ENCODE data around the gene SPATA32.
"Not testable (repeated sequence)": the region's sequence is repeated elsewhere in the genome, so short reads cannot be mapped to it uniquely, and the experiment has no call there.

The SPATA32 gene

GRCh38 chr17:45256114-45256966 is 5.6 kb downstream of the SPATA32 start:
- TF ChIP-seq ZNF274 (IDR thresholded peaks at IDR 0.05; ENCODE audit: low read depth, low read length): no peak
- H3K4me3 ChIP-seq (ENCODE audit: low read length): no peak overlapping the region

GRCh38 chr17:45255358-45255757 is 6.5 kb downstream of the SPATA32 start:
- no peak for TF ChIP-seq ZNF274 (IDR thresholded peaks at IDR 0.05; ENCODE audit: low read depth, low read length)
- no peak overlapping the region for H3K4me3 ChIP-seq (ENCODE audit: low read length)

GRCh38 chr17:45253879-45254278 is 8.0 kb downstream of the SPATA32 start:
- no peak for TF ChIP-seq ZNF274 (IDR thresholded peaks at IDR 0.05; ENCODE audit: low read depth, low read length)
- no peak overlapping the region for H3K4me3 ChIP-seq (ENCODE audit: low read length)

- H3K4me3 ChIP-seq (ENCODE audit: low read length): not testable (repeated sequence)
Observed at GRCh38 chr17:45253237-45253636, 8.7 kb downstream of the SPATA32 start.

GRCh38 chr17:45251931-45252330 is 10.0 kb downstream of the SPATA32 start:
- TF ChIP-seq ZNF274 (IDR thresholded peaks at IDR 0.05; ENCODE audit: low read depth, low read length): no peak
- no peak overlapping the region for H3K4me3 ChIP-seq (ENCODE audit: low read length)

GRCh38 chr17:45248132-45248957 is 13.5 kb downstream of the SPATA32 start:
- no peak for TF ChIP-seq ZNF274 (IDR thresholded peaks at IDR 0.05; ENCODE audit: low read depth, low read length)
- peak overlapping the region; percentile 72 for H3K4me3 ChIP-seq (ENCODE audit: low read length)

- TF ChIP-seq ZNF274 (IDR thresholded peaks at IDR 0.05; ENCODE audit: low read depth, low read length): no peak
- H3K4me3 ChIP-seq (ENCODE audit: low read length): peak overlapping the region; percentile 72
Observed at GRCh38 chr17:45247429-45248131, 14.3 kb downstream of the SPATA32 start.

GRCh38 chr17:45246861-45247428 is 14.9 kb downstream of the SPATA32 start:
- H3K4me3 ChIP-seq (ENCODE audit: low read length): peak overlapping the region; percentile 60
- no peak for TF ChIP-seq ZNF274 (IDR thresholded peaks at IDR 0.05; ENCODE audit: low read depth, low read length)

GRCh38 chr17:45246338-45246737 is 15.6 kb downstream of the SPATA32 start:
- no peak for TF ChIP-seq ZNF274 (IDR thresholded peaks at IDR 0.05; ENCODE audit: low read depth, low read length)
- no peak overlapping the region; the same call in 1 of the 2 replicates for H3K4me3 ChIP-seq (ENCODE audit: low read length)

- no peak for TF ChIP-seq ZNF274 (IDR thresholded peaks at IDR 0.05; ENCODE audit: low read depth, low read length)
- no peak overlapping the region for H3K4me3 ChIP-seq (ENCODE audit: low read length)
Observed at GRCh38 chr17:45244725-45245656, 16.9 kb downstream of the SPATA32 start.

GRCh38 chr17:45243750-45244149 is 18.1 kb downstream of the SPATA32 start:
- TF ChIP-seq ZNF274 (IDR thresholded peaks at IDR 0.05; ENCODE audit: low read depth, low read length): no peak
- no peak overlapping the region for H3K4me3 ChIP-seq (ENCODE audit: low read length)

- TF ChIP-seq ZNF274 (IDR thresholded peaks at IDR 0.05; ENCODE audit: low read depth, low read length): no peak
- no peak overlapping the region for H3K4me3 ChIP-seq (ENCODE audit: low read length)
Observed at GRCh38 chr17:45242029-45242414, 19.9 kb downstream of the SPATA32 start.
